ENCODE measurements around the gene S100A8.

DNA sequence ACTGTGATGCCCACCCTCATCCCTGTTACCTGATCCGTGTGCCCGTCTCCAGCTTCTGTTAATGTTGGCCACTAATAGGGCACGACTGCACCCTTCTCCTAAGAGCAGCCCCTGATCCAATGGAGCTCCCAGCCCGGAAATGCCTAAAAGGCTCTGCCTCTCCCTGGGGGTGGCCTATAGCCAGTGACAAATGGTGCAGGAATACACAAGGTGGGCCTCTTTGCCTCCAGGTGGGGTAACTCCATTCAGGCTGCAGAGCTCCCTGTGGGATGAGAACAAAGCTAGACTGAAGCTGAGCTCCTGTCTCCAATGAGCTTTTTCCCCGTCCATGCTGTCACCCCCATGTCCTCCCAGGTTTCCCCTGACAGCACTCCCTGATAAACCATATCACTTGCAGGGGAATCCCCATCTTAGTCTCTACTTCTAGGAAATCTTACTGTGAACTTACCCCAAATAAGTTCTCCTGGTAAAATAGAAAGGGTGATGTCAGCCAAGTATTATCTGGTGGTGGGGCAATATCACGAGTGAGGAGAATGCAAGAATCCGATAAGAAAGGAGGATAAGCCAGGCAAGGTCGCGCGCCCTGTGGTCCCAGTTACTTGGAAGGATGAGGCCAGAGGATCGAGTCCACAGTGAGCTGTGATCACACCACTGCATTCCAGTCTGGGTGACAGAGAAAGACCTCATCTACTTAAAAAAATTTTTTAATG lies 44.0 kb upstream of the S100A8 start:
- TF ChIP-seq, protein P1, sequence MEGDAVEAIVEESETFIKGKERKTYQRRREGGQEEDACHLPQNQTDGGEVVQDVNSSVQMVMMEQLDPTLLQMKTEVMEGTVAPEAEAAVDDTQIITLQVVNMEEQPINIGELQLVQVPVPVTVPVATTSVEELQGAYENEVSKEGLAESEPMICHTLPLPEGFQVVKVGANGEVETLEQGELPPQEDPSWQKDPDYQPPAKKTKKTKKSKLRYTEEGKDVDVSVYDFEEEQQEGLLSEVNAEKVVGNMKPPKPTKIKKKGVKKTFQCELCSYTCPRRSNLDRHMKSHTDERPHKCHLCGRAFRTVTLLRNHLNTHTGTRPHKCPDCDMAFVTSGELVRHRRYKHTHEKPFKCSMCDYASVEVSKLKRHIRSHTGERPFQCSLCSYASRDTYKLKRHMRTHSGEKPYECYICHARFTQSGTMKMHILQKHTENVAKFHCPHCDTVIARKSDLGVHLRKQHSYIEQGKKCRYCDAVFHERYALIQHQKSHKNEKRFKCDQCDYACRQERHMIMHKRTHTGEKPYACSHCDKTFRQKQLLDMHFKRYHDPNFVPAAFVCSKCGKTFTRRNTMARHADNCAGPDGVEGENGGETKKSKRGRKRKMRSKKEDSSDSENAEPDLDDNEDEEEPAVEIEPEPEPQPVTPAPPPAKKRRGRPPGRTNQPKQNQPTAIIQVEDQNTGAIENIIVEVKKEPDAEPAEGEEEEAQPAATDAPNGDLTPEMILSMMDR (IDR thresholded peaks at IDR 0.05), result no peak
- no peak for TF ChIP-seq EZH2 (IDR thresholded peaks at IDR 0.05)
